SK-N-SH treated with all-trans-retinoic acid at 6 μM for 48 hours (cell line): Measurements from ENCODE around the gene NUMB.

Experiments used
- CSRNP3 ChIP-seq: fragments of 250-450 bp; sonication (Bioruptor Pico); IDR thresholded peaks from 2 replicates; pipeline ENCODE4 v1.5.1; 2021; ENCODE audit warnings: mild to moderate bottlenecking, moderate library complexity
- TOX ChIP-seq: fragments of 250-450 bp; sonication (Bioruptor Pico); IDR thresholded peaks from 2 replicates; pipeline ENCODE4 v1.8.0; 2021; ENCODE audit warnings: mild to moderate bottlenecking, moderate library complexity, borderline replicate concordance
- ZNF565 ChIP-seq: fragments of 450-650 bp; formaldehyde crosslinking; conservative IDR thresholded peaks from 2 replicates; pipeline ENCODE4 v1.5.0; 2020; ENCODE audit warnings: low read depth, mild to moderate bottlenecking, moderate library complexity
- ZNF70 ChIP-seq: fragments of 450-650 bp; formaldehyde crosslinking; IDR thresholded peaks from 2 replicates; pipeline ENCODE4 v1.5.0; 2020; ENCODE audit warnings: mild to moderate bottlenecking, moderate library complexity
- TF ChIP-seq, protein P1 (sequence below): fragments of 250-450 bp; sonication (Bioruptor Pico); IDR thresholded peaks from 2 replicates; pipeline ENCODE4 v1.5.0; 2020; ENCODE audit warnings: mild to moderate bottlenecking, moderate library complexity
- TF ChIP-seq, protein P2 (sequence below): fragments of 250-450 bp; sonication (Bioruptor Pico); IDR thresholded peaks from 2 replicates; pipeline ENCODE4 v1.8.0; 2021; ENCODE audit warnings: low read depth, mild to moderate bottlenecking, moderate library complexity, borderline replicate concordance

GRCh38 chr14:73289308-73289707, 169.0 kb downstream of the NUMB start:
- TF ChIP-seq CSRNP3 (no peak), TOX (CRISPR knock-in tag) (no peak), ZNF565 (CRISPR knock-in tag) (no peak), ZNF70 (CRISPR knock-in tag) (no peak)
- TF ChIP-seq, protein P1, sequence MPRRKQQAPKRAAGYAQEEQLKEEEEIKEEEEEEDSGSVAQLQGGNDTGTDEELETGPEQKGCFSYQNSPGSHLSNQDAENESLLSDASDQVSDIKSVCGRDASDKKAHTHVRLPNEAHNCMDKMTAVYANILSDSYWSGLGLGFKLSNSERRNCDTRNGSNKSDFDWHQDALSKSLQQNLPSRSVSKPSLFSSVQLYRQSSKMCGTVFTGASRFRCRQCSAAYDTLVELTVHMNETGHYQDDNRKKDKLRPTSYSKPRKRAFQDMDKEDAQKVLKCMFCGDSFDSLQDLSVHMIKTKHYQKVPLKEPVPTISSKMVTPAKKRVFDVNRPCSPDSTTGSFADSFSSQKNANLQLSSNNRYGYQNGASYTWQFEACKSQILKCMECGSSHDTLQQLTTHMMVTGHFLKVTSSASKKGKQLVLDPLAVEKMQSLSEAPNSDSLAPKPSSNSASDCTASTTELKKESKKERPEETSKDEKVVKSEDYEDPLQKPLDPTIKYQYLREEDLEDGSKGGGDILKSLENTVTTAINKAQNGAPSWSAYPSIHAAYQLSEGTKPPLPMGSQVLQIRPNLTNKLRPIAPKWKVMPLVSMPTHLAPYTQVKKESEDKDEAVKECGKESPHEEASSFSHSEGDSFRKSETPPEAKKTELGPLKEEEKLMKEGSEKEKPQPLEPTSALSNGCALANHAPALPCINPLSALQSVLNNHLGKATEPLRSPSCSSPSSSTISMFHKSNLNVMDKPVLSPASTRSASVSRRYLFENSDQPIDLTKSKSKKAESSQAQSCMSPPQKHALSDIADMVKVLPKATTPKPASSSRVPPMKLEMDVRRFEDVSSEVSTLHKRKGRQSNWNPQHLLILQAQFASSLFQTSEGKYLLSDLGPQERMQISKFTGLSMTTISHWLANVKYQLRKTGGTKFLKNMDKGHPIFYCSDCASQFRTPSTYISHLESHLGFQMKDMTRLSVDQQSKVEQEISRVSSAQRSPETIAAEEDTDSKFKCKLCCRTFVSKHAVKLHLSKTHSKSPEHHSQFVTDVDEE (CRISPR knock-in tag): no peak
- TF ChIP-seq, protein P2, sequence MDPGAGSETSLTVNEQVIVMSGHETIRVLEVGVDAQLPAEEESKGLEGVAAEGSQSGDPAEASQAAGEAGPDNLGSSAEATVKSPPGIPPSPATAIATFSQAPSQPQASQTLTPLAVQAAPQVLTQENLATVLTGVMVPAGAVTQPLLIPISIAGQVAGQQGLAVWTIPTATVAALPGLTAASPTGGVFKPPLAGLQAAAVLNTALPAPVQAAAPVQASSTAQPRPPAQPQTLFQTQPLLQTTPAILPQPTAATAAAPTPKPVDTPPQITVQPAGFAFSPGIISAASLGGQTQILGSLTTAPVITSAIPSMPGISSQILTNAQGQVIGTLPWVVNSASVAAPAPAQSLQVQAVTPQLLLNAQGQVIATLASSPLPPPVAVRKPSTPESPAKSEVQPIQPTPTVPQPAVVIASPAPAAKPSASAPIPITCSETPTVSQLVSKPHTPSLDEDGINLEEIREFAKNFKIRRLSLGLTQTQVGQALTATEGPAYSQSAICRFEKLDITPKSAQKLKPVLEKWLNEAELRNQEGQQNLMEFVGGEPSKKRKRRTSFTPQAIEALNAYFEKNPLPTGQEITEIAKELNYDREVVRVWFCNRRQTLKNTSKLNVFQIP (CRISPR knock-in tag): no peak
